Common myeloid progenitor, CD34-positive (primary cell): ENCODE data around the gene PRDM1. TPM values are rescaled to one million over a fixed set of nuclear protein-coding genes. Genes with fewer than 3 reads are reported as not detected.

Experiments used
- CTCF ChIA-PET: fragments of 350-600 bp; sonication (Branson Sonifier 250); formaldehyde crosslinking; loops from one replicate; lab custom pipeline; 2021; ENCODE audit warnings: antibody characterized with exemption; lab: Charles Lee
- POLR2A ChIA-PET: fragments of 350-600 bp; sonication (Branson Sonifier 250); formaldehyde crosslinking; loops from one replicate; lab custom pipeline; 2021; ENCODE audit warnings: antibody characterized with exemption; lab: Charles Lee
- DNase-seq, 3 donors: peaks; one replicate each; pipeline versions ENCODE4 v3.0.0 to v3.0.0-alpha.2; 2013
- H3K27ac ChIP-seq, 2 experiments: 1 replicate in 1 of 2; 2 replicates in 1 of 2; pipeline ENCODE4 v1.7.0; 2013; ENCODE audit warnings: inconsistent platforms in 2 of 2, low read length in 2 of 2, mild to moderate bottlenecking in 2 of 2, low read depth in 1 of 2, moderate library complexity in 1 of 2; ENCODE audit not compliant: severe bottlenecking in 2 of 2, insufficient read depth in 1 of 2, poor library complexity in 1 of 2
- H3K27me3 ChIP-seq, 5 experiments: replicated peaks in 2 of 5; 1 replicate in 3 of 5; 2 replicates in 2 of 5; pipeline versions ENCODE4 v1.6.1 to v1.7.0; 2013; ENCODE audit warnings: low read length in 4 of 5, mild to moderate bottlenecking in 2 of 5, moderate library complexity in 2 of 5, inconsistent platforms in 1 of 5; ENCODE audit not compliant: insufficient read depth in 5 of 5, control insufficient read depth in 4 of 5
- H3K36me3 ChIP-seq, 4 experiments: 1 replicate in 2 of 4; 2 replicates in 2 of 4; pipeline versions ENCODE4 v1.6.1 to v1.7.0; 2013; ENCODE audit warnings: low read length in 3 of 4, control low read depth in 1 of 4, mild to moderate bottlenecking in 1 of 4; ENCODE audit not compliant: control insufficient read depth in 4 of 4, insufficient read depth in 4 of 4
- H3K4me1 ChIP-seq, 4 experiments: 1 replicate in 3 of 4; 2 replicates in 1 of 4; pipeline versions ENCODE4 v1.6.1 to v1.7.1; 2013; ENCODE audit warnings: low read length in 3 of 4, mild to moderate bottlenecking in 3 of 4, control low read depth in 1 of 4, inconsistent platforms in 1 of 4, moderate library complexity in 1 of 4; ENCODE audit not compliant: control insufficient read depth in 4 of 4, insufficient read depth in 4 of 4; ENCODE audit errors: control extremely low read depth in 1 of 4
- H3K4me3 ChIP-seq, 7 experiments: 1 replicate in 4 of 7; 2 replicates in 3 of 7; pipeline versions ENCODE4 v1.5.1 to v1.7.0; 2013; ENCODE audit warnings: mild to moderate bottlenecking in 7 of 7, low read length in 6 of 7, moderate library complexity in 6 of 7, inconsistent platforms in 2 of 7, low read depth in 2 of 7, control low read depth in 1 of 7; ENCODE audit not compliant: insufficient read depth in 4 of 7, control insufficient read depth in 1 of 7; ENCODE audit errors: extremely low read depth in 1 of 7
- H3K9me3 ChIP-seq, 5 experiments: 1 replicate in 4 of 5; 2 replicates in 1 of 5; pipeline versions ENCODE4 v1.6.1 to v1.7.1; 2013; ENCODE audit warnings: low read length in 4 of 5, mild to moderate bottlenecking in 2 of 5, inconsistent platforms in 1 of 5, low read depth in 1 of 5, moderate library complexity in 1 of 5; ENCODE audit not compliant: control insufficient read depth in 4 of 5, insufficient read depth in 2 of 5; ENCODE audit errors: control extremely low read depth in 1 of 5
- WGBS: methylation state at CpG from one replicate; pipeline ENCODE4 v1.1.5; 2013; ENCODE audit not compliant: insufficient coverage; 5-methylcytosine and 5-hydroxymethylcytosine counted together
- polyA plus RNA-seq: library from polyadenylated mRNA; unstranded; fragments of 120-200 nt; gene quantifications from one replicate; pipeline ENCODE4 v1.2.1, GENCODE V29; 2013

Gene PRDM1
- 1.1 TPM for polyA plus RNA-seq

- Histone ChIP-seq H3K4me3 (peak within 1 kb of the TSS; percentile 18 to 83 (median 73)), H3K27ac (peak within 1 kb of the TSS in 1 of 2 experiments; percentile 63), H3K27me3 (peaks cover 0 to 8% (median 0%) of the 10 kb centered on the region in 5 experiments), H3K9me3 (no peaks in the 10 kb centered on the region), H3K4me1 (peaks cover 31 to 56% (median 39%) of the 10 kb centered on the region in 4 experiments), H3K36me3 (no peaks in the 10 kb centered on the region)
- ChIA-PET CTCF (interaction anchor here (0.6 to 2.8 kb wide), 11 partner anchors 8 to 659 kb away, joined by 3 to 19 read pairs (median 5); no protein-coding TSS in a partner anchor), POLR2A (no interaction called here)
- DNase-seq = peak; percentile 88 to 97 (median 97)
- under 1% methylated on average over 40 of the region's 44 CpGs for WGBS
Measured at GRCh38 chr6:106085984-106086813, at the start of gene PRDM1. TSS of gene PRDM1 (plus strand) at chr6:106086336. CDS start at chr6:106086554, 218 bp downstream.

- H3K36me3 ChIP-seq = no peaks in the 10 kb centered on the region
- no peak overlapping the region for H3K4me3 ChIP-seq
- H3K27me3 ChIP-seq = no peaks in the 10 kb centered on the region
- no peaks in the 10 kb centered on the region for H3K4me1 ChIP-seq
- ChIA-PET CTCF (interaction anchor here (0.9 kb wide), 1 partner anchor 161 kb away, joined by 3 read pairs; no protein-coding TSS in a partner anchor), POLR2A (no interaction called here)
- no peak for DNase-seq
- no peak overlapping the region for H3K27ac ChIP-seq
- H3K9me3 ChIP-seq = peaks cover 4 to 22% (median 8%) of the 10 kb centered on the region in 5 experiments
Measured at GRCh38 chr6:106037060-106037459, 49.1 kb upstream of the PRDM1 start.

GRCh38 chr6:106039897-106040592, 46.1 kb upstream of the PRDM1 start:
- Histone ChIP-seq H3K9me3 (peaks cover 4 to 22% (median 8%) of the 10 kb centered on the region in 5 experiments), H3K4me3 (no peak overlapping the region), H3K27ac (no peak overlapping the region), H3K4me1 (no peaks in the 10 kb centered on the region), H3K27me3 (no peaks in the 10 kb centered on the region), H3K36me3 (no peaks in the 10 kb centered on the region)
- ChIA-PET CTCF (interaction anchor here (0.9 kb wide), 1 partner anchor 19 kb away, joined by 3 read pairs; no protein-coding TSS in a partner anchor), POLR2A (no interaction called here)
- DNase-seq = no peak
- 94% methylated on average over 3 of the region's 6 CpGs for WGBS

GRCh38 chr6:106044151-106044550, 42.0 kb upstream of the PRDM1 start:
- H3K27me3 ChIP-seq = no peaks in the 10 kb centered on the region
- POLR2A ChIA-PET = no interaction called here
- no peaks in the 10 kb centered on the region for H3K36me3 ChIP-seq
- no peaks in the 10 kb centered on the region for H3K9me3 ChIP-seq
- H3K27ac ChIP-seq = no peak overlapping the region
- no peak for DNase-seq
- no peaks in the 10 kb centered on the region for H3K4me1 ChIP-seq
- H3K4me3 ChIP-seq = no peak overlapping the region
- CTCF ChIA-PET = interaction anchor here (1.2 kb wide), 1 partner anchor 11 kb away, joined by 3 read pairs; no protein-coding TSS in a partner anchor
- WGBS = 71% methylated on average over 1 of the region's 1 CpG

- Histone ChIP-seq H3K27ac (no peak overlapping the region), H3K4me1 (no peaks in the 10 kb centered on the region), H3K27me3 (no peaks in the 10 kb centered on the region), H3K36me3 (no peaks in the 10 kb centered on the region), H3K4me3 (no peak overlapping the region), H3K9me3 (no peaks in the 10 kb centered on the region)
- WGBS = no CpG with 5 or more reads among the region's 2 CpGs
- no peak for DNase-seq
- ChIA-PET CTCF (no interaction called here), POLR2A (no interaction called here)
Measured at GRCh38 chr6:106045077-106045476, 41.1 kb upstream of the PRDM1 start.

GRCh38 chr6:106046116-106046853, 39.9 kb upstream of the PRDM1 start:
- CTCF ChIA-PET = interaction anchor here (1.1 kb wide), 1 partner anchor 48 kb away, joined by 3 read pairs; no protein-coding TSS in a partner anchor
- POLR2A ChIA-PET = no interaction called here
- no peaks in the 10 kb centered on the region for H3K36me3 ChIP-seq
- DNase-seq = no peak
- no peak overlapping the region for H3K4me3 ChIP-seq
- no peak overlapping the region for H3K27ac ChIP-seq
- WGBS = 94% methylated on average over 7 of the region's 10 CpGs
- no peaks in the 10 kb centered on the region for H3K4me1 ChIP-seq
- H3K27me3 ChIP-seq = no peaks in the 10 kb centered on the region
- no peaks in the 10 kb centered on the region for H3K9me3 ChIP-seq
